Measurements from ENCODE around the gene FANCE.

The FANCE gene

DNA sequence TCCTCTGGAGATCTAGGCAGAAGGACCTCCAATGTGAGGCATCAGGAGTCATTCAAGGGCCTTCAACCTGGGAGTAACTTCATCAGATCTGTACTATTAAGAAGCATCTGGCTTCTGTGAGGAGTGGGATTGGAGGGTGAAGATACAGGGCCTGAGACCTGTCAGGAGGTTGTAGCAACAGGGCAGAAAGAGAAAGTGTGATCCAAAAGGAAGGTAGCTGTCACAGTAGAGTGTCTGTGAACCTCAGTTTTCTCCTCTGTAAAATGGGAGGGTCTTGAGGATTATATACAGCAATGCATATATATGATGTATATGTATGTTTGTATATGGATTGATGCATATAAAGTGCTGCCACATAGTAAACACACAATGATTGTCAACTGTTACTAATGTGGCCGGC, 13.5 kb downstream of the FANCE start:
- no peak for DNase-seq (ENCODE audit: low read depth in 2 of 2, low spot score in 1 of 2)

DNA sequence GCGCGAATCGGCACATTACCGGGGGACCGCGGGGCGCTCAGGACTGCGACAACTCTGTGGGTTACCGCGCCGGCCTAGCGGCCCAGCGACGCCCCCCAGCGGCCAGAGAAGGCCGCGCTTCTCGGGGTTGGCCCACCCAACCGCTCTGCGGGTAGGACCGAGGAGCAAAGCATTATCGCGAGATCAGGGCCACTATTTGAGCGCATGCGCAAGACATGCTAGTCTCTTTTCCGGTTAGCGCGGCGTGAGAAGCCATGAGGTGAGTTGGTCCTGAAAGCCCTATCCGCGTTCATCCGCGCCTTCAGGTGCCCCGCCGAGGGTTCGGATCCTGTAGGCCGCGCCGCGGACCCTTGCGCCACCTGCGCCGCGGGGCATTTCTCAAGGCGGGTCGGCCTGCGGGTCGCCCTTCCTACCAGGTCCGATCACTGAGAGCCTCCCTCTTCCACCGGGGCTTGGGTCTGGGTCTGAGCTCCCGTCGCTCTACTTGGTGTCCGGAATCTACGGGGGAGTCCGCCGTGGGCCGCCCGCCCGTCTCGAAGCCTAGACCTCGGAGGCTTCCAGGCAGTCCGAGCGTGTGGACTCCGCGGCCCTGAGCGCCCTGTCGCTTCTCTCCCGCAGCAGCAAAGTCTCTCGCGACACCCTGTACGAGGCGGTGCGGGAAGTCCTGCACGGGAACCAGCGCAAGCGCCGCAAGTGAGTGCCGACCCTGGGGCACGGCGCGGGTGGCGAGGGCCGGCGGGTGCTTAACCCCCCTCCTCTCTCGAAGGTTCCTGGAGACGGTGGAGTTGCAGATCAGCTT, 16.2 kb downstream of the FANCE start, which contains the start of gene RPL10A:
TSS of gene RPL10A (plus strand) at position 221 of the 799 bp plus-strand sequence. CDS start at position 255, 34 bp downstream.
- DNase-seq (ENCODE audit: low read depth in 2 of 2, low spot score in 1 of 2), result peak; percentile 88 to 93

DNA sequence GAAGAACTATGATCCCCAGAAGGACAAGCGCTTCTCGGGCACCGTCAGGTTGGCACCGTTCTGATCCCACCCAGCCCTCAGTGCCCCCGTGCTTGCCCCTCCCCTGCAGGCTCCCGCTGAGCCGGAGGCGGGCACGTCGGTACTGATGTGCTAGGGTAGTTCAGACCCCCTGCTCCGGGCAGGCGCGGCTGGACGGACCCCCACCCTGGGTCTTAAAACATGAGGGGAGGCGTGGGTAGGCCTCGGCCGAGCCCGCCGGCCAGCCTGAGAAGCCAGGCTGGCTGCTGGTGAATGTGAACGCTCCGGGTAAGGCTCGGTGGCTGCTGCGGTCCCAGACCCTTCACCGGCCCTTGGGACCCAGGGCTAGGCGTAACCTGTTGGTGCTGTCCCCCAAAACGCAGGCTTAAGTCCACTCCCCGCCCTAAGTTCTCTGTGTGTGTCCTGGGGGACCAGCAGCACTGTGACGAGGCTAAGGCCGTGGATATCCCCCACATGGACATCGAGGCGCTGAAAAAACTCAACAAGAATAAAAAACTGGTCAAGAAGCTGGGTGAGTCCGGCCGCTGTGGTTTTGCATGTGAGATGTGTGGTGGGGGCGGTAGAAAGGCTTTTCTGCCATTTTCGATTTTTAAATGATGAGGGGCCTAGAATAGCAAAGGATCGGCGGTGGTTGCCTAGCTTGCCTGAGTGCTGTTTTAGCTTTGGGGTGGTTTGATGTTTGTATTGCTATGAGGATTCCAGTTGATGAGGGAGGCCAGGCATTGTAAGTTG, 17.0 kb downstream of the FANCE start:
- peak in 1 of 2 donors; percentile 19 for DNase-seq (ENCODE audit: low read depth in 2 of 2, low spot score in 1 of 2)

DNA sequence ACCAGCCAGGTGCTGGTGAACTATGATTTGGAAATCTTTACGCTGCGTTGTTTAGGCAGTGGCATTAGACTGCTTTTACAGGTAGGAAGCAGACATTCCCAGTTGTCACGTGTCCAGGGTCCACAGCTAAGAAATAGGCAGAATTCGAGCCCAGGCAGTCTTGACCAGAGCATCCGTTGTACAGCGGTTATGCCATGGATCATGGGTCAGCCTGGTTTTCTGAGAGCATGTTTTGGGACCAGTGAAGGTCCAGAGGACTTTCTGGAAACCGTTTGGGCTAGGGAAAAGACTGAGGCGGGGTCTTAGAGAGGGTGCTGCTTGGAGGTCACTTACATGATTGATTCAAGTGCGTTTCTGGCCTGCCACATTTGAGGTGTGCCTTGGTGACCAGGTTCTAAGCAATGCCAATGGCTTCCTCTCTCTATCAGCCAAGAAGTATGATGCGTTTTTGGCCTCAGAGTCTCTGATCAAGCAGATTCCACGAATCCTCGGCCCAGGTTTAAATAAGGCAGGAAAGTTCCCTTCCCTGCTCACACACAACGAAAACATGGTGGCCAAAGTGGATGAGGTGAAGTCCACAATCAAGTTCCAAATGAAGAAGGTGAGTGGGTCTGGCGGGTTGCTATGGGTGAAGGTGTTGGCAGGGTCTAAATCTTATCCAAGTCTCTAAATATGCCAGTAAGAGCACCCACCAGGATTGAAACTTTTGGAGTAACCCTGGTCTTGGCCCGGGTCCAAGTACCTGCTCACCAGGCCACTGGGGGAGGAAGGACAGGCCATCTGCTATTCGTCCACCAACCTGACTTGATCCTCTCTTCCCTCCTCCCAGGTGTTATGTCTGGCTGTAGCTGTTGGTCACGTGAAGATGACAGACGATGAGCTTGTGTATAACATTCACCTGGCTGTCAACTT, 17.9 kb downstream of the FANCE start:
- no peak for DNase-seq (ENCODE audit: low read depth in 2 of 2, low spot score in 1 of 2)

DNA sequence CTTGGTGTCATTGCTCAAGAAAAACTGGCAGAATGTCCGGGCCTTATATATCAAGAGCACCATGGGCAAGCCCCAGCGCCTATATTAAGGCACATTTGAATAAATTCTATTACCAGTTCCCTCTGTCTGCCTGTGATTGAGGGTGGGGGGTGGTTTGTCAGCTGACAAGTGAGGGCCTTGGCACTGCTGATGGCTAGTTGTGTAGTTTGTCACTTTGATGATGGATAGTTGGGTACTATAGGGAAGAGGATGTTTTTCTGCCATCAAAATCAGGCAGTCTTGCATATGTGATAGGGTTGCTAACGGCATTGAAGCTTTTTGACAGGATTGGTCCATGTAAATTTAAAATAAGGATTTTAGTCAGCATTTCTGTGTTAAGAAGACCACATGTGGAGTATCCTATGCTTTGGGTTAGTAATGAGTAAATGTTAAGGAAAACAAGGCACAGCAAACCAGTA, 18.6 kb downstream of the FANCE start:
- no peak for DNase-seq (ENCODE audit: low read depth in 2 of 2, low spot score in 1 of 2)

DNA sequence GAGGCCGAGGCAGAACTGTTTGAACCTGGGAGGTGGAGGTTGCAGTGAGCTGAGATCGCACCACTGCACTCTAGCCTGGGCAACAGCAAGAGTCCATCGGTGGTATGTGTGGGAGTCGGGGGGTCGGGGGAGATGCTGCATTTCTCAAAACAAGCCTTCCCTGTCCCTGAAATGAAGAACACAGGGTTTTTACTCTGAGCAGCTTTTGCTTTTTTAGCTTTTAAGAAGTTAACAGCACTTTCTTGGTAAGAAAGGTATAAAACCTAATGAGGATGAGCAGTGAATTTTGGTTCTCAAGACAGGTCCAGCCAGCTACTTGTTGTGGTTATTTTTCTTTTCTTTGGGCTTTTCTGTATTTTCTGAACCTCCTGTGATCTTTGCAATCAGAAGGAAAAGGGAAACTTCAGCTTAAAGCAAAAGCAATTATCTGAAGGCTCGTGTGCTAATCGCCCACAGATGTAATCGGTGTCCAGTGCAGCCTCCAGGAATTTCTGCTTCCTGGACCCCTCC, 19.8 kb downstream of the FANCE start:
- no peak for DNase-seq (ENCODE audit: low read depth in 2 of 2, low spot score in 1 of 2)

DNA sequence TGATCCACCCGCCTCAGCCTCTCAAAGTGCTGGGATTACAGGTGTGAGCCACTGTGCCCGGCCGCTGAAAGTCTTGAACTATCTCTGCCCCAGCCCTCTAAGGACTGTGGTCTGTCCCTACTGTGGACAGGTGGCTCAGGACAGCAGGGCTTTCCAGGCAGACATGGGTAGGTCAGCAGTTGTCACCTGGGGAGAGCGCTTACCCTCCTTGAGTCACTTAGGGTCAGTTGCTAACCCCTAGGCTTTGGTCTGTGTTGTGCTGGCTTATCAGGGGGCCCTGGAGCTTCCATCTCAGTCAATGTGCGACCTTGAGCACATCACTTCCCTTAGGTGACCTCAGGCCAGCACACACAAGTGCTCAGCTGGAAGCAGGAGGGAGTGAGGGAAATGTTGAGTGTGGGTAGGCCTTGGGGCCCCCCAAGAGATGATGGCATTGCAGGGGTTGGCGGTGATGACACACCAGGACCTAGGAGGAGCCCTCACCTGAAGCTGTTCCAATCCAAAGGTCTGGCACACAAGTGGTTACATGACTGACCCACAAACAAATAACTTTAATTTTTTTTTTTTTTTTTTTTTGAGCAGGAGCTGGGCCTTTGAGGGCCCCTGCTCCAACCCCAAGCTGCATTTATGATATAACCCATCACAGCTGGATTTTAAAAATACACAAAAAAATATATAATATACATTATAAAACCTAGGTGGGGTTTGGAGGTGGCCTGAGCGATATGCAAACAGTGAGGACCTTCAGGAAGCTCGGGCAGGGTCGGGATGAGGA, 21.1 kb downstream of the FANCE start:
- DNase-seq (ENCODE audit: low read depth in 2 of 2, low spot score in 1 of 2), result no peak

DNA sequence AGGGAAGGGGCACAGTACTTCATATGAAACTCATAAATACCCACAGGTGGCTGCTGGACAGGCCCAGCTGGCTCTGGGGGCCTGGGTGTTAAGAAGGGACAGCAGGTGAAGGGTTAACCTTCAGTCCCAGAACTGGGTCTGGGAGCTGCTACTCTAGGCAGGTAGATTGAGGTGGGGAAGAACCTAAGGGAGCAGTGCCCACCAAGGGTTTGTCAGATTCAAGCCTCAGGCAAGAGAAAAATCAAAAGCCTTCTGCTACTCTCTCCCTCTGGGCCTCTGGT, 21.7 kb downstream of the FANCE start:
- no peak for DNase-seq (ENCODE audit: low read depth in 2 of 2, low spot score in 1 of 2)

DNA sequence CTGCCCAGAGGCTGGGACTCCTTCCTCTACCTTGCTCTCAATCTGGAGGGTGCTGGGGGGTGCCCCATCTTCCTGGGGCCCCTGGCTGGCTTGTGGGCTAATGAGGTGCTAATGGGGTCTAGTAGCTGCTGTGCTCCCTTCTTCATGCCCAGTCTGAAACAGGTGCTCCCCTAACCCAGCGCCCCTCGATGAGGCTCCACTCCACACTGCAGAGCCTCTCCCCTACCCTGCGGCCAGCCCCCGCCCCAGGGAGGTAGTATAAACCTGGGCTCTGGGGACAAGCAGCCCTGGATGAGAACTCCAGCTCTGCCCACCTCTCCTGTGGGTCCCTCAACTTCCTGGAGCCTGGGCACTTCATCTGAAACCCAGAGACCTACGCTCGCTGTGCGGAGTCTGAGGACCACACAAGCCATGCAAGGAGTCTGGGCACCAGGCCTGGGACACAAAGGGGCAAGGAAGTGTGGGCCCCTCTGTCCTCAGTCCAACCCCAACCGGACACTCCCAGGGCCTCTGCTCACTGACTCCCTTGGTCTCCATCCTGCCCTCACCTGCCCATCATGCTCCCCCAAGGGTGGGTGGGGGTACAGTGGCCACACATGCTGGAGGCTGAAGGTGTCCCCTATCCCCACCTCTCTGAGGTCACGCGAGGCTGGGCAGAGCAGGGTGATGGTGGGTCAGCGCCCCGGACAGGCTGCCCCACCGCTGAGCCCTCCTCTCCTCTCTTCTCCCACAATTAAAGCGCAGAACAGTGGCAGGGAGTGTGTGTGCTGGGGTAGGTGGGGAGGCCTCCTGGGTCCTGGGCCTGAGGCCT, 22.2 kb downstream of the FANCE start:
- no peak for DNase-seq (ENCODE audit: low read depth in 2 of 2, low spot score in 1 of 2)

DNA sequence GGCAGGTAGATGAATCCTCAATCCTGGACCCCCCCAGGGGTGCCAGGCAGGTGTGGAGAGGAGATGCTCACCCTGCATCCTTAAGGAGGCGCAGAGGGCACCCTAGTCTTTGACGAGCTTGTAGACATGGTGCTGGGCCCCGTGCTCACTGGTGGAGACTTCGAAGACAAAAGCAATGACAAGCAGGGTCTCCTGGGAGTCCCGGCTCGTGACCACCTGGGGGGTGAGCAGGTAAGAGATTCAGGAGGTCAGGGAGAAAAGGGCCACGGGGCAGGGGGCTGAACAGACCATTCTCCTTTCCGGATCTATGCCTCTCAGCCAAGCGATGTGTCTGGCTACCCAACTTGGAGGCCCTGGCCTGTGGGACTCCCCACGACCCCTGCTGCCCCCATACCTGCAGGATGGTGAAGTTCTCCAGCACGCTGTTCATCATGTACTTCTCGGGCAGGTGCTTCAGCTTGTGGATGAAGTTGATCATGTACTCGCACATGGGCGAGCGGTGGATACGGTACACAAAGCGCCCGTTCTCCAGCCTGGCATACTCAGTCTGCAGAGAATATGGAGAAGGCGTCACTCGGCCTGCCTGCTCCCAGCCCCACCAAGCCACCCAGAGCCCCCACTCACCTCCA, 22.9 kb downstream of the FANCE start:
- no peak for DNase-seq (ENCODE audit: low read depth in 2 of 2, low spot score in 1 of 2)

DNA sequence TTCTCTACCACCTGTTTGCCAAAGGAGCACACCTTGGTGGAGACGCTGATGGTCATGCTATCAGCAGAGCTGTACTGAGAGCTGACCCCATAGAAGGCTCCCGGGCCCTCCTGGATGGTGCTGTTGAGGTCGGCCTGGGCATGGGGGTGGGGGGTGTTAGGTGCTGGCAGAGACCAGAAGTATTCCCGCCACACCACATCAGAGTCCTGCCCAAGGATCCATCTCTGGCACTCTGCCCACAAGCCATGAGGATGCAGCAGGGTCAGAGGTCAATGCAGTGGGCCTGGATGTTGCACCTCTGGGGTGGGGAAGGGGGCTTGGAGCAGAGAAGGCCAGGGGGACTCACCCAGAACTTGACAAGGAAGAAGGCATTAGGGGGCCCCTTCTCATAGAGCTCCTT, 23.4 kb downstream of the FANCE start:
- no peak for DNase-seq (ENCODE audit: low read depth in 2 of 2, low spot score in 1 of 2)

DNA sequence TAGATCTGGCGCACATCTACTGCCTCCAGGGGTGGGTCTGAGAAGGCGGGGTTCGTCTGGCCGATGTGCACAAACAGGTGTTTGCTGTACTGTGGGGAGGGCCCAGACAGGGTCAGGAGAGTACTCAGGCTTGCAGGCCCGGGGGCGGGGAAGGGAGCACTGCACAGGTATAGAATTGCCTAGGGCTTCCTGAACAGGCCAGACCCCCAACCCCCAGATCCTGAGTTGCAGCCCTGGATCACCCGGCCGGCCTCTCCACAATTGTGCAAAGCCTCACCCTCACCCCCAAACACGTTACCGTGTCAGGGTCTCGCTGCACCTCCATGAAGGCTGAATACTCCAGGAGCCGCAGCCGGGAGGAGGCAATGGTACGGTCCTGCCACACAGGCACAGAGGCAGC, 23.9 kb downstream of the FANCE start:
- no peak for DNase-seq (ENCODE audit: low read depth in 2 of 2, low spot score in 1 of 2)

DNA sequence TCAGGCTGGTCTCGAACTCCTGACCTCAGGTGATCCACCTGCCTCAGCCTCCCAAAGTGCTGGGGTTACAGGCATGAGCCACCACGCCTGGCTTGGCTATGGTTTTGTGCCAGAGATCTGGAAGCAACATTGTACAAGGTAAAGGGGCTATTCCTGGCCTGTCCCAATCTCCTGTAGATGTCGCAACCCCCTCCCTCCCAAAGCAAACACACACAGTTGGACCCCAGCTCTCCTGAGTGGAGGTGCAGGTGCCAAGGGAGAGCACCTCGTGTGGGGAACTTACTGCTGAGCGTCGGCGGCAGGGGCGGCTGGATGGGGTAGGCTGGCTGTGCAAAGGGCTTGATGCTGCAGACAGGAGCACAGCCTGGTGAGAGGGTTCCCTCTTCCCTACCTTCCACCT, 24.9 kb downstream of the FANCE start:
- DNase-seq (ENCODE audit: low read depth in 2 of 2, low spot score in 1 of 2), result no peak

DNA sequence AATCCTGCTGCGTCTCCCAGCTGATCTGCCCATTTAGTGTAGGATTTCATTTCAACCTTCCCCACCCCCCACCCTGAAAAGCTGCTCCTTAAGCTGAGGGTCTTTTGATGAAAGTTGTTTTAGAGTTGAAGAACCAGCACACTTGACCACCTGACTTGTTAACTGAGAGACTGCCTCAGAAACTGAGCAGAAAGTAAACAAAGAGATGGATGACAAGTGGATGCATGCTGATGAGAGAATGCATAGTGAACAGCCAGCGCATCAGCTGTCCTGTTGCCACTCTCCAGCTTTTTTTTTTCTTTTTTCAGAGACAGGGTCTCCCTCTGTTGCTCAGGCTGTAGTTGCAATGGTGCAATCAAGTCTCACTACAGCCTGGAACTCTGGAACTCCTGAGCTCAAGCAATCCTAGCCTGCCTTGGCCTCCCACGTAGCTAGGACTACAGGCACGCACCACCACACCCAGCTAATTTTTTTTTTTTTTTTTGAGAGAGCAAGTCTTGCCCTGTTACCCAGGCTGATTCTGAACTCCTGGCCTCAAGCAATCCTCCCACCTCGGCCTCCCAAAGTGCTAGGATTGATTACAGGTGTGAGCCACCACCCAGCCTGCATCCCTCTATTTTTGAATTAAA, 25.5 kb downstream of the FANCE start:
- DNase-seq (ENCODE audit: low read depth in 2 of 2, low spot score in 1 of 2), result no peak

DNA sequence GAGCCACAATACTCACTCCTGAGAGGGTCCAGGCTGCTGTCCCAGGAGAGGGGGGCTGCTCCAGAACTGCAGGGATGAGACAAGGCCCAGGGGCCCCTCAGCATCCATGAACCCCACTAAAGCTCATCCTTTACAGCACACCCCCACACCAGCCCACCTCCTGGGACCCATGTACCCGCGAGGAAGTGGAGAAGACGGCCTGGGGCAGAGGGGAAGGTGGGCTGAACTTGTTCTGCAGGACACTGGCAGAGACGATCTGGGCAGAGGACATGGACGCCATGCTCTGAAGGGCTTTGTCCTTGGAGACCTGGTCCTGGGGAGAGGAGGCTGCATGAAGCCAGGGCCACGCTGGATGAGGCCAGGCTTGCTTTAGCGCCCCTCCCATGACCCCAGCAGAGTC, 26.1 kb downstream of the FANCE start:
- no peak for DNase-seq (ENCODE audit: low read depth in 2 of 2, low spot score in 1 of 2)

DNA sequence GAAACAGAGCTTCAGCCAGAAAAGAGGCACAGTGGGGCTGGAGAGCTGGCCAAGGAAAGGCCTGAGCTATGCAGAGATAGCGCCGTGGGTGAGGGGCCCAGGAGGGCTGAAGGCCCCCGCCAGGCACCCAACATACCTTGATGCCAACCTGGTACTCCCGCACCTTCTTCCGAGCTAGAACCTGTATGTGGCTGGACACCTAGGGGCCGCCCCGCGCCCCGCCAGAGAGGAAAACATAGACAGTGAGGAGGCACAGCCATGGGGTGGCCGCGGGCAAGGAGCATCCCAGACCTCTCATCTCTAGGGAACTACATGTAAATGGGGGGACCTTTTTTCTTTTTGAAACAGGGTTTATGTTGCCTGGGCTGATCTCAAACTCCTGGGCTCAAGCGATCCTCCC, 28.0 kb downstream of the FANCE start:
- no peak for DNase-seq (ENCODE audit: low read depth in 2 of 2, low spot score in 1 of 2)

DNA sequence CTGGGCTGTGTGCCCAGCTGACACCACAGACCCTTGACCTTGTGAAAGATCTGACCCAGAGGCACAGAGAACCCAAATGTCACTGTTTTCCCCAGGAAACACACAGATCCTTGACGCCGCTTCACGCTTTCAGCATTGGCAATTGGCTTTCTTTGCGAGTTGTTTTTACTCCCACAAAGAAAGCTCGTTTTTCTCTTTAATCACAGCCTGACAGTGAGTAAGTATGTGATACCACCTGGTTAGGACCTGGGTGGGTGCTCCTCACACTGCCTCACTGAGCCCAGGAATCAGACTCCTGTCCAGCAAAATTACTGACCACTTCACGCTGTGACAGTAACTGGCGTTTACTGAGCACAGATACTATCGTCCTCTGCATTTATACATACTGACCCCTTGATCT, 29.1 kb downstream of the FANCE start:
- DNase-seq (ENCODE audit: low read depth in 2 of 2, low spot score in 1 of 2), result no peak

DNA sequence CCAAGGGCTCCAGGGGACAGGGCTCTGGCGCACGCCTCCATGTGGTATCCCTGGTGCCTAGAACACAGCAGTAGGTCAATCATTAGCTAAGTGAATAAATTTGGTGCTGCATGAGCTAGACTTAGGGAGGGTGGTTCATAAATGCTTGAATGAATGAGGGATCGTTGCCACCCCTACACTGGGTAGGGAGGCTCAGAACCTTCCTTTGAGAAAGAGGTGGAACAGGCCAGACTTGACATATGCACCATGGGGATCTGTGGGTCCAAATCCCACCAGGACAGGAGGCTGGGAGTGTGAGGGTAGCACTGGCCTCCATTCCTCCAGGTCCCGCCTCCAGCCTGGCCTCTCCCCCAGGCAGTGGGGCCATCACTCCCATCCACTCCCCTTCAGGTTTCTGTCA, 30.9 kb downstream of the FANCE start:
- no peak for DNase-seq (ENCODE audit: low read depth in 2 of 2, low spot score in 1 of 2)

DNA sequence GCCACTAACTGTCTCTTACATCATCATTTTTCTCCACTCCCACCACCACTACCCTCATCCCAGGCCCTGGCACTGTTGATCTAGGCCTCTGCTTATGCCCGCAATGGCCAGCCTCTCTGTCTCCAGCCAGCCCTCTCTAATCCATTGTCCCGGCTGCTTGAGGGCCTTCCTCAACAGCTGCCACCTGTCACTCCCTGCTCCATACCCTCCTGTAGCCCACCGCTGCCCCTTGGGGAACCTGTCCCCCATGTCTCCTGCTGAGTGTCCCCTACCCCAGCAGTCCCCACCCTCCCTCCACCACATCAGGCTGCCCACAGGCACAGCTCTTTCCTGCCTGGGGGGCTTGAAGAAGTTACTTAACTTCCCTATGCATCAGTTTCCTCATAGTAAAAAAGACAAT, 31.4 kb downstream of the FANCE start:
- DNase-seq (ENCODE audit: low read depth in 2 of 2, low spot score in 1 of 2), result no peak
